GM23338 (cell line): ENCODE results near the gene TRIM44. TPM values are rescaled to one million over a fixed set of nuclear protein-coding genes. Genes with fewer than 3 reads are reported as not detected.

Experiments
- ATAC-seq: fragments of 200-7000 bp; cut with Tn5 transposase; 3 replicates; pipeline ENCODE4 v1.9.1; 2020
- DNase-seq: peaks from one replicate; pipeline ENCODE4 v3.0.0-alpha.2; 2015; ENCODE audit warnings: low spot score
- H2AFZ ChIP-seq: fragments of 200-600 bp; sonication (generic); 2 replicates; pipeline ENCODE4 v1.8.0; 2016; ENCODE audit warnings: antibody characterized with exemption, mild to moderate bottlenecking, moderate library complexity
- H3F3A ChIP-seq: fragments of 200-600 bp; sonication (generic); replicated peaks from 2 replicates; pipeline ENCODE4 v1.8.0; 2017; ENCODE audit warnings: antibody characterized with exemption, mixed run types, low read depth
- H3K27ac ChIP-seq: fragments of 200-600 bp; sonication (generic); 2 replicates; pipeline ENCODE4 v1.6.1; 2016; ENCODE audit warnings: low read depth
- H3K27me3 ChIP-seq: fragments of 200-600 bp; sonication (generic); 2 replicates; pipeline ENCODE4 v1.8.0; 2016; ENCODE audit warnings: mild to moderate bottlenecking, mixed run types, moderate library complexity; ENCODE audit not compliant: insufficient read depth
- H3K36me3 ChIP-seq: fragments of 200-600 bp; sonication (generic); 2 replicates; pipeline ENCODE4 v1.8.0; 2016; ENCODE audit warnings: mild to moderate bottlenecking; ENCODE audit not compliant: insufficient read depth
- H3K4me1 ChIP-seq: fragments of 200-600 bp; sonication (generic); 2 replicates; pipeline ENCODE4 v1.8.0; 2016; ENCODE audit warnings: mild to moderate bottlenecking, moderate library complexity; ENCODE audit not compliant: insufficient read depth
- H3K4me2 ChIP-seq: fragments of 200-600 bp; sonication (generic); 2 replicates; pipeline ENCODE4 v1.7.1; 2017; ENCODE audit warnings: mixed run types
- H3K4me3 ChIP-seq: fragments of 200-600 bp; sonication (generic); 2 replicates; pipeline ENCODE4 v1.6.1; 2016; ENCODE audit warnings: mixed run types
- H3K79me2 ChIP-seq: fragments of 200-600 bp; sonication (generic); replicated peaks from 2 replicates; pipeline ENCODE4 v1.8.0; 2017; ENCODE audit warnings: mild to moderate bottlenecking; ENCODE audit not compliant: insufficient read depth
- H3K9me2 ChIP-seq: fragments of 200-600 bp; sonication (generic); 2 replicates; pipeline ENCODE4 v1.8.0; 2017; ENCODE audit not compliant: insufficient read depth
- H4K20me1 ChIP-seq: fragments of 200-600 bp; sonication (generic); replicated peaks from 2 replicates; pipeline ENCODE4 v1.8.0; 2017; ENCODE audit warnings: mild to moderate bottlenecking; ENCODE audit not compliant: insufficient read depth
- H3K27ac Mint-ChIP-seq: 2 replicates; pipeline ENCODE4 v1.8.0; 2020; ENCODE audit warnings: inconsistent platforms, mild to moderate bottlenecking, moderate library complexity, mixed read lengths
- H3K27me3 Mint-ChIP-seq: 3 replicates; pipeline ENCODE4 v1.8.0; 2022; ENCODE audit warnings: low read depth, mild to moderate bottlenecking, moderate library complexity, mixed read lengths, inconsistent platforms; ENCODE audit not compliant: insufficient read depth, poor library complexity
- H3K36me3 Mint-ChIP-seq: 3 replicates; pipeline ENCODE4 v1.8.0; 2021; ENCODE audit warnings: low read depth, mild to moderate bottlenecking, inconsistent platforms, moderate library complexity, mixed read lengths
- H3K4me1 Mint-ChIP-seq: 3 replicates; pipeline ENCODE4 v1.8.0; 2020; ENCODE audit warnings: mild to moderate bottlenecking, inconsistent platforms, mixed read lengths
- H3K4me3 Mint-ChIP-seq: 3 replicates; pipeline ENCODE4 v1.8.0; 2021; ENCODE audit warnings: moderate library complexity, mild to moderate bottlenecking, inconsistent platforms, mixed read lengths
- H3K9me3 Mint-ChIP-seq: 3 replicates; pipeline ENCODE4 v1.8.0; 2020; ENCODE audit warnings: moderate library complexity, mild to moderate bottlenecking, inconsistent platforms, mixed read lengths
- CREB1 ChIP-seq: fragments of 250-450 bp; sonication (Bioruptor Pico); IDR thresholded peaks from 2 replicates; pipeline ENCODE4 v1.5.0; 2020; ENCODE audit warnings: low read depth, mild to moderate bottlenecking, moderate library complexity
- CTCF ChIP-seq, 2 experiments: fragments of 200-600 bp in 1 of 2; sonication (generic) in 1 of 2; conservative IDR thresholded peaks; 2 replicates each; pipeline versions ENCODE4 v1.5.1 to v1.6.1; 2016 to 2017; ENCODE audit warnings: antibody characterized with exemption in 2 of 2, low read depth in 2 of 2, mild to moderate bottlenecking in 2 of 2, moderate library complexity in 1 of 2
- ETS1 ChIP-seq: IDR thresholded peaks from 2 replicates; pipeline ENCODE4 v1.6.1; 2016; ENCODE audit warnings: antibody characterized with exemption
- EZH2 ChIP-seq: fragments of 200-600 bp; sonication (generic); IDR thresholded peaks from one replicate; pipeline ENCODE4 v1.8.0; 2017; ENCODE audit warnings: antibody characterized with exemption, mild to moderate bottlenecking, low read depth; ENCODE audit not compliant: unreplicated experiment
- EZH2phosphoT487 ChIP-seq: fragments of 200-600 bp; sonication (generic); IDR thresholded peaks from one replicate; pipeline ENCODE4 v1.8.1; 2018; ENCODE audit warnings: antibody characterized with exemption; ENCODE audit not compliant: unreplicated experiment
- JUNB ChIP-seq: IDR thresholded peaks from one replicate; pipeline ENCODE4 v1.6.1; 2016; ENCODE audit warnings: antibody characterized with exemption; ENCODE audit not compliant: unreplicated experiment
- NANOG ChIP-seq: IDR thresholded peaks from 2 replicates; pipeline ENCODE4 v1.6.1; 2016; ENCODE audit warnings: antibody characterized with exemption, borderline replicate concordance
- POLR2AphosphoS5 ChIP-seq: IDR thresholded peaks from 2 replicates; pipeline ENCODE4 v1.6.1; 2016; ENCODE audit warnings: antibody characterized with exemption, low read depth
- REST ChIP-seq: IDR thresholded peaks from one replicate; pipeline ENCODE4 v1.6.1; 2018; ENCODE audit warnings: antibody characterized with exemption; ENCODE audit not compliant: unreplicated experiment
- STAT1 ChIP-seq: IDR thresholded peaks from one replicate; pipeline ENCODE4 v1.6.1; 2016; ENCODE audit warnings: antibody characterized with exemption; ENCODE audit not compliant: unreplicated experiment
- ZNF114 ChIP-seq: fragments of 250-450 bp; sonication (Bioruptor Pico); IDR thresholded peaks from 2 replicates; pipeline ENCODE4 v1.5.0; 2020; ENCODE audit warnings: mild to moderate bottlenecking, moderate library complexity
- ZNF331 ChIP-seq: fragments of 250-450 bp; sonication (Bioruptor Pico); IDR thresholded peaks from 2 replicates; pipeline ENCODE4 v1.5.0; 2020; ENCODE audit warnings: low read depth, mild to moderate bottlenecking, moderate library complexity
- ZNF462 ChIP-seq: fragments of 250-450 bp; sonication (Bioruptor Pico); IDR thresholded peaks from 2 replicates; pipeline ENCODE4 v1.5.0; 2020; ENCODE audit warnings: mild to moderate bottlenecking, moderate library complexity
- polyA plus RNA-seq: library from polyadenylated mRNA; unstranded; fragments of >200 nt; fragmentation: Nextera tagmentation; extraction: Ambion mirVana; gene quantifications from 2 replicates; pipeline ENCODE4 v1.2.1, GENCODE V29; 2016
- total RNA-seq: library from RNA; depleted of rRNA; stranded (reverse); fragments of >200 nt; shearing (Covaris generic); gene quantifications from 2 replicates; pipeline ENCODE4 v1.2.3, GENCODE V29; 2014

TRIM44 gene
- total and polyA plus RNA-seq, 2 experiments from 2014 or later = 10.3 to 10.4 TPM

GRCh38 chr11:35804451-35805040 lies 142.0 kb downstream of the TRIM44 start:
- no peaks in the 10 kb centered on the region for H3F3A ChIP-seq
- H3K4me2 ChIP-seq = no peak overlapping the region
- no peaks in the 10 kb centered on the region for H3K79me2 ChIP-seq
- no peaks in the 10 kb centered on the region for H4K20me1 ChIP-seq
- no peaks in the 10 kb centered on the region for H3K9me2 ChIP-seq
- H3K36me3 ChIP-seq = no peaks in the 10 kb centered on the region
- no peak overlapping the region for H3K27ac ChIP-seq
- no peak for DNase-seq
- Mint-ChIP-seq H3K4me1 (0 out of 3 replicates have a peak, but pooled peaks cover 2% of the 10 kb centered on the region), H3K9me3 (peaks cover 3% of the 10 kb centered on the region; the same call in 2 of the 3 replicates), H3K4me3 (no peak overlapping the region), H3K27me3 (no peaks in the 10 kb centered on the region), H3K36me3 (peaks cover 6% of the 10 kb centered on the region; the same call in 1 of the 3 replicates), H3K27ac (no peak overlapping the region)
- no peak overlapping the region for H2AFZ ChIP-seq
- no peak overlapping the region for H3K4me3 ChIP-seq
- no peaks in the 10 kb centered on the region for H3K4me1 ChIP-seq
- no peak for ATAC-seq
- no peaks in the 10 kb centered on the region for H3K27me3 ChIP-seq
- TF ChIP-seq REST = no peak
- TF ChIP-seq ETS1 = no peak
- no peak for TF ChIP-seq POLR2AphosphoS5
- TF ChIP-seq JUNB = no peak
- no peak for TF ChIP-seq ZNF114 (CRISPR knock-in tag)
- no peak for TF ChIP-seq CREB1 (CRISPR knock-in tag)
- TF ChIP-seq STAT1 = no peak
- TF ChIP-seq ZNF462 = no peak
- TF ChIP-seq NANOG = no peak
- no peak for TF ChIP-seq EZH2
- TF ChIP-seq ZNF331 (CRISPR knock-in tag) = no peak
- TF ChIP-seq CTCF (conservative IDR thresholded peaks at IDR 0.05; ENCODE audit: low read depth in 2 of 2) = no peak
- no peak for TF ChIP-seq EZH2phosphoT487
